HEK293T (cell line): ENCODE results near the gene JAZF1.
"Not testable (repeated sequence)": the region's sequence is repeated elsewhere in the genome, so short reads cannot be mapped to it uniquely, and the experiment has no call there.

Source experiments
- CTCF ChIA-PET: fragments of 350-600 bp; formaldehyde crosslinking; extraction: SDS; loops from one replicate; lab custom pipeline; 2021; ENCODE audit warnings: antibody characterized with exemption, inconsistent platforms; lab: Yijun Ruan, JAX
- POLR2A ChIA-PET: fragments of 350-600 bp; formaldehyde crosslinking; extraction: SDS; loops from one replicate; lab custom pipeline; 2020; ENCODE audit warnings: antibody characterized with exemption, inconsistent platforms; lab: Yijun Ruan, JAX
- DNase-seq: peaks from one replicate; pipeline ENCODE4 v3.0.0; 2012; ENCODE audit warnings: mixed read lengths; ENCODE audit errors: extremely low spot score
- ARNT ChIP-seq: fragments of 450-650 bp; IDR thresholded peaks from 2 replicates; pipeline ENCODE4 v1.6.1; 2017; ENCODE audit warnings: mild to moderate bottlenecking
- BHLHE40 ChIP-seq: fragments of 450-650 bp; IDR thresholded peaks from 2 replicates; pipeline ENCODE4 v1.6.1; 2016; ENCODE audit warnings: mild to moderate bottlenecking, moderate library complexity, borderline replicate concordance
- CTBP1 ChIP-seq: fragments of 450-650 bp; IDR thresholded peaks from 2 replicates; pipeline ENCODE4 v1.6.1; 2016; ENCODE audit warnings: borderline replicate concordance
- ELF4 ChIP-seq: fragments of 450-650 bp; IDR thresholded peaks from 2 replicates; pipeline ENCODE4 v1.6.1; 2017; ENCODE audit warnings: antibody characterized with exemption
- FOXA1 ChIP-seq: fragments of 450-650 bp; IDR thresholded peaks from 2 replicates; pipeline ENCODE4 v1.6.1; 2016; ENCODE audit warnings: mild to moderate bottlenecking
- FOXK2 ChIP-seq: fragments of 450-650 bp; IDR thresholded peaks from 2 replicates; pipeline ENCODE4 v1.6.1; 2016; ENCODE audit warnings: mild to moderate bottlenecking
- FOXM1 ChIP-seq: fragments of 450-650 bp; IDR thresholded peaks from 2 replicates; pipeline ENCODE4 v1.6.1; 2017; ENCODE audit warnings: mild to moderate bottlenecking, borderline replicate concordance
- HDGF ChIP-seq: fragments of 450-650 bp; IDR thresholded peaks from 2 replicates; pipeline ENCODE4 v1.6.1; 2017; ENCODE audit warnings: antibody characterized with exemption, borderline replicate concordance
- L3MBTL2 ChIP-seq: fragments of 450-650 bp; conservative IDR thresholded peaks from 2 replicates; pipeline ENCODE4 v1.6.1; 2016; ENCODE audit warnings: mild to moderate bottlenecking
- LEF1 ChIP-seq: fragments of 450-650 bp; IDR thresholded peaks from 2 replicates; pipeline ENCODE4 v1.6.1; 2017; ENCODE audit warnings: mild to moderate bottlenecking, borderline replicate concordance
- NFRKB ChIP-seq: fragments of 450-650 bp; IDR thresholded peaks from 2 replicates; pipeline ENCODE4 v1.6.1; 2016; ENCODE audit warnings: mild to moderate bottlenecking, moderate library complexity
- PKNOX1 ChIP-seq: fragments of 450-650 bp; IDR thresholded peaks from 2 replicates; pipeline ENCODE4 v1.6.1; 2016
- SP1 ChIP-seq: fragments of 450-650 bp; IDR thresholded peaks from 2 replicates; pipeline ENCODE4 v1.6.1; 2017
- SUZ12 ChIP-seq: fragments of 450-650 bp; IDR thresholded peaks from 2 replicates; pipeline ENCODE4 v1.6.1; 2016; ENCODE audit warnings: mild to moderate bottlenecking
- TARDBP ChIP-seq: fragments of 450-650 bp; IDR thresholded peaks from 2 replicates; pipeline ENCODE4 v1.6.1; 2016
- ZNF384 ChIP-seq: fragments of 450-650 bp; IDR thresholded peaks from 2 replicates; pipeline ENCODE4 v1.6.1; 2016

The JAZF1 gene

GRCh38 chr7:28017372-28017771, 163.2 kb downstream of the JAZF1 start:
- ChIA-PET POLR2A (no interaction called here), CTCF (no interaction called here)
- TF ChIP-seq SP1 (no peak), PKNOX1 (no peak), HDGF (no peak), SUZ12 (no peak), FOXA1 (no peak), TARDBP (no peak), FOXK2 (no peak), NFRKB (no peak), L3MBTL2 (no peak), LEF1 (no peak), CTBP1 (no peak), ELF4 (no peak), ZNF384 (no peak), ARNT (no peak), BHLHE40 (no peak), FOXM1 (no peak)
- no peak for DNase-seq

GRCh38 chr7:28016297-28016696, 164.3 kb downstream of the JAZF1 start:
- ChIA-PET POLR2A (no interaction called here), CTCF (interaction anchor here (0.7 kb wide), 1 partner anchor 828 kb away, joined by 3 read pairs; no protein-coding TSS in a partner anchor)
- no peak for DNase-seq
- no peak for TF ChIP-seq ELF4
- no peak for TF ChIP-seq HDGF
- TF ChIP-seq BHLHE40: no peak
- no peak for TF ChIP-seq NFRKB
- TF ChIP-seq TARDBP: no peak
- TF ChIP-seq PKNOX1: no peak
- no peak for TF ChIP-seq CTBP1
- TF ChIP-seq FOXM1: no peak
- no peak for TF ChIP-seq L3MBTL2
- no peak for TF ChIP-seq ARNT
- TF ChIP-seq FOXA1: no peak
- no peak for TF ChIP-seq SP1
- no peak for TF ChIP-seq ZNF384
- no peak for TF ChIP-seq FOXK2
- TF ChIP-seq SUZ12: no peak
- no peak for TF ChIP-seq LEF1

GRCh38 chr7:28015169-28015568, 165.4 kb downstream of the JAZF1 start:
- DNase-seq: no peak
- CTCF ChIA-PET: no interaction called here
- POLR2A ChIA-PET: no interaction called here
- TF ChIP-seq LEF1: no peak

- DNase-seq, CTCF ChIA-PET, POLR2A ChIA-PET: not testable (repeated sequence)
These were observed 166.3 kb downstream of the JAZF1 start for GRCh38 chr7:28014340-28014739.

GRCh38 chr7:28013441-28013840, 167.2 kb downstream of the JAZF1 start:
- ChIA-PET CTCF (no interaction called here), POLR2A (no interaction called here)
- DNase-seq: no peak
- TF ChIP-seq L3MBTL2: no peak
- no peak for TF ChIP-seq FOXK2
- no peak for TF ChIP-seq BHLHE40
- TF ChIP-seq ZNF384: no peak

DNA sequence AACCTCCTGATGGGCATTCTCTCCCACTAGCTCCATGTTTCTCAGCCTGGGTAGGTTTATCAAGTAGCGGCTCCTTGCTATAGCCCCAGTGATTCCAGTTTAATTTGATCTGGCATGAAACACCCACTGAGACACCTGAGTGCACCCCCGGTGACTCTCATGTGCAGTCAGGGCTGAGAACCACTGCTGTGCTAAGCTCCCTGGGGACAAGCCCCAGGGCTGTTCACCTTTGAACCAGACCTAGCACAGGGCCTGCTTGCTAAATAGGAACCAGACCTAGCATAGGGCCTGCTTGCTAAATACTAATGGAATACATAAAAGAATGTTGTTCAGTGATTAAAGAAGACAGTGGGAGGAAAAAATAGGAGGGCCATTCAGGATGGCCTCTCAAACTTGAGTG, 167.6 kb downstream of the JAZF1 start:
- CTCF ChIA-PET: no interaction called here
- TF ChIP-seq L3MBTL2 (no peak), BHLHE40 (no peak), ARNT (no peak), ZNF384 (no peak), HDGF (no peak), FOXA1 (no peak), CTBP1 (no peak), FOXK2 (no peak), ELF4 (no peak), PKNOX1 (no peak), SP1 (no peak), SUZ12 (no peak), FOXM1 (no peak), TARDBP (no peak), NFRKB (no peak), LEF1 (no peak)
- POLR2A ChIA-PET: no interaction called here
- DNase-seq: no peak

DNA sequence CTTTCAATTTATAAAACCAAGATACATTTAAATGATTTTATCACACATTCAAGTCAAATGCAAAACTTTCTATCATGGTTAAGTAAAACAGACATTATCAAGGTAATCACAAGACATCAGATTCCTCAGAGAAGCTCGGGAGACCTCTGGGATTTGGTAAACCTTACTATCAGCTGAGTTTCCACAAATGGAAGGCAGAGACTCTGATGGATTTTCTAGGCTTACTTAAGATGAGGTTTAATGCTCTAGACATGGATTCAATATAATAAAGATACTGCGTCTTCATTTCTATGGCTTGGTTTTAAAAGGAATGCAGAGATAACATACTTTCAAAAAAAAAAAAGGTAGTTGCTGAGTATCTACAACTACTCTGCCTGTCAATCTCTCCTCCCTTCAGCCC, 171.7 kb downstream of the JAZF1 start:
- ChIA-PET CTCF (no interaction called here), POLR2A (no interaction called here)
- no peak for DNase-seq
- TF ChIP-seq L3MBTL2 (no peak), HDGF (no peak), TARDBP (no peak), SP1 (no peak), FOXM1 (no peak), ARNT (no peak), FOXK2 (no peak), CTBP1 (no peak), BHLHE40 (no peak), NFRKB (no peak), FOXA1 (no peak), SUZ12 (no peak), ZNF384 (no peak), LEF1 (no peak), PKNOX1 (no peak), ELF4 (no peak)
